Dermis blood vessel endothelial cell (primary cell): Measurements from ENCODE around the gene ALDH1B1. TPM values are rescaled to one million over a fixed set of nuclear protein-coding genes. Genes with fewer than 3 reads are reported as not detected.

Experiments used
- DNase-seq: peaks from one replicate; pipeline ENCODE4 v3.0.0; 2010
- total RNA-seq: library from RNA; depleted of rRNA; stranded (reverse); fragments of >200 nt; gene quantifications from 2 replicates; pipeline ENCODE4 v1.2.3, GENCODE V29; 2014

The ALDH1B1 gene
- total RNA-seq, result 12.1 and 18.3 TPM in 2 replicates

DNA sequence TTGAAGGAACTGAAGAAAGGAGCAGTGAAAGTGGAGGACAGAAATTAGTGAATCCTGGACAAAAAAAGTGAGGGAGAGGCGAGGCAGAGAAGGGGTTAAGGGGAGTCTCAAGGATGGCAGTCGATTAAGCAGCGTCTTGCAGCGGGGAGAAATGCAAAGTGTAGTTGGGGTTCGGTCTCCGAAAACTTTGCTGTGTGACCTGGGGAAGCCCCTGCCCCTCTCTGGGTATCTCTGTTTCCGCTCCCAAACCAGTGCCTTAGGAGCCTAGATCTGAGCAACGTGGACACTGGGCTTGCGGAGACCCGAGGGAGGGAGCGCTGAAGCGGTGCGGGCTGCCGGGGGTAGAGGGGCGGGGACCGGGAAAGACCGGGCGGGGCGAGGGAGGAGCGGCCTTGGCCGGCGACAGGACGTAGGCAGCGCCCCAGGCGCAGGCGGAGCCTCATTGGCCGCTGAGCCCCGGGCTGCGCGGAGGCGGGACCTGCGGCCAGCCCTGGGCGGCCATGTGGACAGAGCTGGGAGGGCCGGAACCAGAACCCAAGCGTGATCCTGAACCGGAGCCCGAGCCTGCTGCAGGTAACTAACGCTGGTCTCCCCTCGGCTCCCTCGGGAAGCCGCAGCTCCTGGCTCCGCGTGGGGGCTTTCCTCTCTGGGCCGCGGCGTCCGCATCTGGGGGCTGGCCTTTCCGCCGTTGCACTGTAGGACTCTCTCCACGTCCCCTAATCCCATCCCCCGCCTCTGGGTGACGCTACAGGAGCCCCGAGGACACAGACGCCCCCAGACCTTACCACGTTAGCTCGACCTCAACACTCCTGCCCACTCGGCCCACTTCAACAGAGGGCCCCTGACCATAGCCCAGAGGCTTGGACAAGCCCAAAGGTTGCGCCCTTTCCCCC is at the start of gene ALDH1B1:
TSS of gene ALDH1B1 (plus strand) at position 468 of the 893 bp plus-strand sequence. CDS start 3,047 bp downstream, outside the sequence.
- peak; percentile 90 for DNase-seq

GRCh38 chr9:38343037-38343436 is 49.5 kb upstream of the ALDH1B1 start:
- no peak for DNase-seq

- no peak for DNase-seq
Observed at GRCh38 chr9:38343552-38343951, 49.0 kb upstream of the ALDH1B1 start.

GRCh38 chr9:38344566-38345324 is 47.8 kb upstream of the ALDH1B1 start:
- DNase-seq, result no peak

DNA sequence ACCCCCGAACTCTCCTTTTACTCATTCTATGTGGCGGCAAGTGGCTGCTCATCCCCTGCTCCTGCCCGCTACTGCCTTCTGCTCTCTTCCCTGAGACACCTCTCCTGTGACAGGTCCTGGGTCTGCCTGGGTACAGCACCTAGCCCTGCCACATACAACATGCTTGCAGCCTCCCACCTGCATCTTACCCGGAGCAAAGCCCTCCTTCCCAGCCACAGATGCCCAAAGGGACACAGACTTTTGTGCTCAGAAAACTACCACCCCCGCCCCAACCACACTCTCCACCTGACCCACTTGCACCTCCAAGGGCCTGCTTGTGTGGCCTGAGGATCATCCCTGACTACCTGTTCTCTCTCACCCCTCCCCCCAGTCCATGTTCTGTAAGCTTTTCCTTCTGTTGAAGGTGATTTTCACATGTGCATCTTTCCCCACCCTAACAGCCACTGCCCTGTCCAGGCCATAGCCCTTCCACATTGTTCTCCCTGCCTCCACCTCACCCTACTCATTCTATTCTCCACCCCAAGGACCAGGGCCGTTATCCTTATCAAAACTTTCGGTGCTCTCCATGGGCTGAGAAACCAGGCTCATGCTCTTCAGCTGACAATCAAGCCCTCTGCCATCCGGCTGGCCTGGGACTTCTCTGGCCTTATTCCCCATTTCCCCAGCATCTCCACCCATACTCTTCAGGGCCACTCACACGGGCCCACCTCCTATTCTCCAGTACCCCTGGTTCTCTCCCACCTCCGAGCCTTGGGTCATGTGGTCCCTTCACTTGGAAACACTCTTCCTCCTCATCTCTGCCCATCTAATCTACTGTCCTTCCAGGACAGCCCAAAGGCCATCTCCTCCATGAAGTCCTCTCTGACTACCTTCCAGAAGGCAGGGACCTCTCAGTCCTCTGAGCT is 46.4 kb upstream of the ALDH1B1 start:
- DNase-seq, result no peak

- DNase-seq, result no peak
Observed at GRCh38 chr9:38346811-38347210, 45.7 kb upstream of the ALDH1B1 start.

DNA sequence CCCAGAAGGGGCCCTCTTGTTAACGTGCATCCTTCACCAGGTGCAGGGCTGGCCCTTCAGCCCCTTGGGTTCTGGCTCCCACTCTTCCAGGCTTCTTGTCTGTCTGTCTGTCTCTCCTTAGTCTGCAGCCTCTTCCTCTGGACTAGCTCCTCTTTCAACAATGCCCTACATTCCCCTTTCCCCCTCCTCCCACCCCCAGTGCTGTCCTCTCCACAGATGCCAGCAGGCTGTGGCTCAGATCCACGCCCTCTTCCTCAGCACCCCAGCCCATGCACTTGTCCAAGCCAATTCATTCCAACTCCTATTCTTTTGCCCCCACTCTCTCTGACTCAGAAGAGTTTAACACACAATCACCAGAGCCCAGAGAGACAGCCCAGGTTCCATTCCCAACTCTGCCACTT is 45.2 kb upstream of the ALDH1B1 start:
- no peak for DNase-seq

GRCh38 chr9:38347946-38348345 is 44.6 kb upstream of the ALDH1B1 start:
- DNase-seq, result no peak

GRCh38 chr9:38350529-38350928 is 42.0 kb upstream of the ALDH1B1 start:
- DNase-seq, result no peak

GRCh38 chr9:38352530-38353328 is 39.8 kb upstream of the ALDH1B1 start:
- DNase-seq, result no peak

GRCh38 chr9:38355115-38355514 is 37.4 kb upstream of the ALDH1B1 start:
- DNase-seq, result no peak

DNA sequence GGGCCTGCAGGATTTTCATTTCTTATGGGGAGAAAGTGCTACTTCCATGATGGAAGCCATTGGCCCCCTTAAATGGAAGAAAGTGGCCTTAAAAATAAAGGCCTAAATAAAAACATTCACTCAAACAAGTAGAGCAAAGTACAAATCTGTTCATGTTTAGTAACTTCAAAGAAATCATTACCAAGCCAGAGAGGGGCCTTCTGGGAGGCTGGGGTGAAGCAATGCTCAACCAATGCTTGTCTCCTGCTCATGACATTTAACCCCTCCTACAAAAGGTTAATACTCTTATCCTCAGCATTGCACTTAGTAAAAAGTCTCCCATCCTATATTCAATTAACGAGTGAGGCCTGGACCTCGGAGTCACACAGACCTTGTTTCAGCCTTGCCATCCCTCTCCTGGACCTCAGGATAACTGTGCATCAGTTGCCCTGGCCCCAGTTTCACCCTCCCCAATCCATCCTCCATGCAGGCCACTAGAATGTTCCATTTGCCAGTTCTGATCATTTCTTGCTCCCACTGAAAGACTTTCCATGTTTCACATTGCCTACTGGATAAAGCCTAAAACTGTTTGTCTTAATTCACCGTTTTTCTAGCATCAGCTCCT is 36.9 kb upstream of the ALDH1B1 start:
- DNase-seq, result no peak

- no peak for DNase-seq
Observed at GRCh38 chr9:38356851-38357250, 35.7 kb upstream of the ALDH1B1 start.

DNA sequence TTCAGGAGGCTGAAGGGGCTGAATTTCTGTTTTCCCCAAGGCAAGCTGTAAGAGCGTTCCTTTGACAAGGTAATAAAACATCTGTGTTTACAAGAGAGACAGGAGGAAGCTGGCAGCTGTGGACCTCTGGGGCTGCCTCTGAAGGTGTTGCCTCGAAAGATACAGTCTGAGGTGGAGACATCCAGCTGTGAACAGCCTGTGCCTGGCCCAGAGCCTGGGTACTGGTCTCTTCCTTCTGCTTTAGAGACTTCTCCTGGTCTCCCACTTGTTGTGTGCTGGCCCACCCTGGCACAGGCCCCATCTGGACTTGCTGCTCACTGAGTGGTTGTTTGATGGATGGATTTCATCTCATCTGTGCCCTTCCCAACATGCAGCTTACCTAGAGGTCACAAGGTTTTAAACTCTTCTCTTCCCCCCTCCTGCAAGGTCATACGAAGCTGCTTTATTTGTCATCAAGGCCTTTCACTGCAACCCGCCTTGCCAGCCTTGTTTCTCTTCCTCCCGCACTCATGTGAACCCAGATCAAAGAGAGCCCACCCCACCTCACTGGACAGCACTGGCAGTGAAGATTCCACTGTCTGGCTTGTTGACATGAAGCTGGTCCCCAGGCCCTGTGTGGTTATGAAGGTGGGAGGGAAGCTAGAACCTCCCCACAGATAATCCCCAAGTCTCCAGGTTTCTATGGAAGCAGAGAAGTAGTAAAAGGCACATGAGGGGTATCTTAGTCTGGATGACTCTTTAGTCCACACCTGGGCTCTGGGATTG is 35.0 kb upstream of the ALDH1B1 start:
- DNase-seq, result no peak

GRCh38 chr9:38358390-38359296 is 33.9 kb upstream of the ALDH1B1 start:
- no peak for DNase-seq

DNA sequence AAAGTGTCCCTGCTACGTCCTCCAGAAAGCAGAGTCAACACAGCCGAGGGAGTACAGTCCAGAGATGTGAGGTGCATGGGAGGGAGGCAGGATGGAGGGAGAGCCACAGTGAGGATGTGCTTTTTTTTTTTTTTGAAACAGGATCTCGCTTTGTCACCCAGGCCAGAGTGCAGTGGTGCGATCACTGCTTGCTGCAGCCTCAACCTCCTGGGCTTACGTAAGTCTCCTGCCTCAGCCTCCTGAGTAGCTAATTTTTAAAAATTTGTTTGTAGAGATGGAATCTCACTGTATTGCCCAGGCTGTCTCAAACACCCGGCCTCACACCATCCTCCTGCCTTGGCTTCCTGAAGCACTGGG is 33.2 kb upstream of the ALDH1B1 start:
- no peak for DNase-seq

GRCh38 chr9:38359689-38360385 is 32.7 kb upstream of the ALDH1B1 start:
- DNase-seq, result no peak

DNA sequence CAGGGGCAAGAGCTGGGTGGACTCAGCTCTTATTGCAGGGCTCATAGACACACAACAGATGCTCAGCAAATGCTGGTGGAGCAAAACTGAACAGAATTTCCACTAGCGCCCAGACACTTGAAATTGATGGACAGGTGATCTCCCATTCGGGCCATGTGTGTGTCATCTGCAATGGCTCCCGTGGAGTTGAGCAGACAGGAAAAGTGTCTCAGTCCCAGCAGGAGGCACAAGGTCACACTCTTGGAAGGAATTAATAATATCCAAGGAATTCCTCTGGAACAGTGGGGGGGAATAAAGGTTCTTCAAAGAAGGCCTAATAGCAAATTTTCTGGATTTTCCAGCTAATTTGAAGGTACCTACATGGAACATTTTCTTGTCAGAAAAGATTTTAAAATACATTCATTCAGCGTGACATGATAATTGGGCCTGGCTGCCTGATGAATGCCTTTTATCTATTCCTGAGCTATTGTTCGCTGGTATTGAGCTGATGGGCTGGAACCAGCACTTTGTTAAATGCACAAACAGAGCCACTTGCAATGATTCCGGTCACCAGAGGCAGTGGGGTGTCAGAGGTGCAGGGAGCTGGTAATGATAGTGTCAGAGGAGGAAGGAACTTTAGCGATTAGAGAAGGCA is 31.5 kb upstream of the ALDH1B1 start:
- DNase-seq, result no peak
